Activated CD8-positive, alpha-beta T cell treated with anti-CD3 and anti-CD28 coated beads for 36 hours (primary cell): ENCODE measurements around the gene CELA3A. TPM values are rescaled to one million over a fixed set of nuclear protein-coding genes. Genes with fewer than 3 reads are reported as not detected.
A peak's percentile ranks its signal among the peaks of the same experiment; 100 is the strongest.

ENCODE experiments used
- ATAC-seq: fragments of 200-7000 bp; cut with Tn5 transposase; one replicate; pipeline ENCODE4 v1.10.0; 2021; ENCODE audit warnings: mild to moderate bottlenecking, moderate library complexity
- CTCF ChIA-PET: fragments of 350-600 bp; sonication (Branson Sonifier 250); formaldehyde crosslinking; loops from one replicate; lab custom pipeline; 2021; ENCODE audit warnings: antibody characterized with exemption; lab: Charles Lee
- POLR2A ChIA-PET: fragments of 350-600 bp; sonication (Branson Sonifier 250); formaldehyde crosslinking; loops from one replicate; lab custom pipeline; 2021; ENCODE audit warnings: antibody characterized with exemption; lab: Charles Lee
- DNase-seq: peaks from one replicate; pipeline ENCODE4 v3.0.0-alpha.2; 2020
- H3K27ac Mint-ChIP-seq: one replicate; pipeline ENCODE4 v1.8.0; 2021; ENCODE audit warnings: mild to moderate bottlenecking, mixed read lengths
- H3K27me3 Mint-ChIP-seq: one replicate; pipeline ENCODE4 v1.8.0; 2021; ENCODE audit warnings: mixed read lengths
- H3K36me3 Mint-ChIP-seq: one replicate; pipeline ENCODE4 v1.8.0; 2021; ENCODE audit warnings: low read depth, mixed read lengths
- H3K4me1 Mint-ChIP-seq: one replicate; pipeline ENCODE4 v1.8.0; 2021; ENCODE audit warnings: low read depth, mixed read lengths
- H3K4me3 Mint-ChIP-seq: one replicate; pipeline ENCODE4 v1.8.0; 2021; ENCODE audit warnings: mild to moderate bottlenecking, moderate library complexity, mixed read lengths
- H3K9me3 Mint-ChIP-seq: one replicate; pipeline ENCODE4 v1.8.0; 2021; ENCODE audit warnings: mixed read lengths
- intact Hi-C: fragments of 100-400 bp; cut with micrococcal nuclease; formaldehyde crosslinking; loops from one replicate; pipeline ENCODE4 v1.10.0; 2022
- total RNA-seq, 2 experiments: library from RNA; stranded (reverse); gene quantifications; one replicate each; pipeline ENCODE4 v1.2.3, GENCODE V29; 2021
- TF ChIP-seq, protein P1 (sequence below): fragments of 200-600 bp; IDR thresholded peaks from one replicate; pipeline ENCODE4 v1.8.0; 2022; ENCODE audit warnings: antibody characterized with exemption, mild to moderate bottlenecking

The CELA3A gene
- total RNA-seq, 2 experiments from 2014 or later, result not detected

DNA sequence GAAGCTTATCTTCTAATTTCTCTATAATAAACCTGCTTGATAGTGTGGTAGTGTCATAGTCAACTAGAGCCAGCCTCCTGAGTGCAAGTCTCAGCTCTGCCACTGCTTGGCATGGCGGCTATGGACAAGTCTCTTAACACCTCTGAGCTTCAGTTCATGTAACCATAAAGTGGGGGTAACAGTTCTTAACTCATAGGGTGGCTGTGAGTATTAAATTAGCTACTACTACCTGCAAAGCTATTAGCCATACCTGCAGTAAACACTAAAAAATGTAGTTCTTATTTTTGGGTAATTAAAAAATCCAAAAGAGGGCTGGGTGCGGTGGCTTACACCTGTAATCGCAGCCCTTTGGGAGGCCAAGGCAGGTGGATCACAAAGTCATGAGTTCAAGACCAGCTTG lies 48.9 kb downstream of the CELA3A start:
- intact Hi-C loops, result no loop called here
- DNase-seq, result no peak
- ChIA-PET POLR2A (interaction anchor here (1.2 to 17.7 kb wide), 3 partner anchors 9 to 24 kb away, joined by 3 to 218 read pairs (median 8); no protein-coding TSS in a partner anchor), CTCF (interaction anchor here (0.9 to 6.4 kb wide), 3 partner anchors 10 to 32 kb away, joined by 3 to 40 read pairs (median 9); no protein-coding TSS in a partner anchor)
- peaks cover 2% of the 10 kb centered on the region for H3K9me3 Mint-ChIP-seq
- ATAC-seq, result no peak
- H3K27me3 Mint-ChIP-seq, result no peaks in the 10 kb centered on the region
- peaks cover 49% of the 10 kb centered on the region for H3K4me1 Mint-ChIP-seq
- TF ChIP-seq, protein P1, sequence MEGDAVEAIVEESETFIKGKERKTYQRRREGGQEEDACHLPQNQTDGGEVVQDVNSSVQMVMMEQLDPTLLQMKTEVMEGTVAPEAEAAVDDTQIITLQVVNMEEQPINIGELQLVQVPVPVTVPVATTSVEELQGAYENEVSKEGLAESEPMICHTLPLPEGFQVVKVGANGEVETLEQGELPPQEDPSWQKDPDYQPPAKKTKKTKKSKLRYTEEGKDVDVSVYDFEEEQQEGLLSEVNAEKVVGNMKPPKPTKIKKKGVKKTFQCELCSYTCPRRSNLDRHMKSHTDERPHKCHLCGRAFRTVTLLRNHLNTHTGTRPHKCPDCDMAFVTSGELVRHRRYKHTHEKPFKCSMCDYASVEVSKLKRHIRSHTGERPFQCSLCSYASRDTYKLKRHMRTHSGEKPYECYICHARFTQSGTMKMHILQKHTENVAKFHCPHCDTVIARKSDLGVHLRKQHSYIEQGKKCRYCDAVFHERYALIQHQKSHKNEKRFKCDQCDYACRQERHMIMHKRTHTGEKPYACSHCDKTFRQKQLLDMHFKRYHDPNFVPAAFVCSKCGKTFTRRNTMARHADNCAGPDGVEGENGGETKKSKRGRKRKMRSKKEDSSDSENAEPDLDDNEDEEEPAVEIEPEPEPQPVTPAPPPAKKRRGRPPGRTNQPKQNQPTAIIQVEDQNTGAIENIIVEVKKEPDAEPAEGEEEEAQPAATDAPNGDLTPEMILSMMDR, result no peak
- peaks cover 20% of the 10 kb centered on the region for H3K36me3 Mint-ChIP-seq
- H3K27ac Mint-ChIP-seq, result no peak overlapping the region
- H3K4me3 Mint-ChIP-seq, result no peak overlapping the region

DNA sequence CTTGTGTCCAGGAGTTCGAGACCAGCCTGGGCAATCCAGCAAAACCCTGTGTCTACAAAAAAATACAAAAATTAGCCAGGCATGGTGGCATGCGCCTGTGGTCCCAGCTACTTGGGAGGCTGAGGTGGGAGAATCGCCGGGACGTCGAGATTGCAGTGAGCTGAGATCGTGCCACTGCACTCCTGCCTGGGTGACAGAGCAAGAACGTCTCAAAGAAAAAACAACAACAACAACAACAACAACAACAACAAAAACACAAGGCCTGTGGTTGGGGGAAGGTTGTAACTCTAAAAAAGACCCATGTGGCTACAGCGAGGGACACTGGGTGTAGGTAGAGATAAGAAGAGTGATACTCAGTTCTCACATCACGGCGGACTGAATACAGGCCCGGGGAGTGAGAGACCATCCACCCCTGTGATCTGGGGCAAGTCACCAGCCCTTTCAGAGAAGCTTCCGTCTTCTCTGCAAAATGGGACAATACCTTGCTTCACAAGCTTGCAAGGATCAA lies 50.2 kb downstream of the CELA3A start:
- DNase-seq (no peak), ATAC-seq (no peak)
- Mint-ChIP-seq H3K9me3 (no peaks in the 10 kb centered on the region), H3K36me3 (peaks cover 28% of the 10 kb centered on the region), H3K4me3 (peak overlapping the region; percentile 80), H3K27me3 (no peaks in the 10 kb centered on the region), H3K27ac (peak overlapping the region; percentile 91), H3K4me1 (peaks cover 58% of the 10 kb centered on the region)
- TF ChIP-seq, protein P1, result no peak
- ChIA-PET CTCF (interaction anchor here (0.9 to 6.4 kb wide), 5 partner anchors 11 to 55 kb away, joined by 3 to 40 read pairs (median 4); no protein-coding TSS in a partner anchor), POLR2A (interaction anchor here (1.0 to 17.7 kb wide), 7 partner anchors 8 to 40 kb away, joined by 3 to 218 read pairs (median 9); no protein-coding TSS in a partner anchor)
- intact Hi-C loops, result loop anchor here (2.0 kb wide), 1 partner anchor 27 kb away; no protein-coding TSS in a partner anchor

DNA sequence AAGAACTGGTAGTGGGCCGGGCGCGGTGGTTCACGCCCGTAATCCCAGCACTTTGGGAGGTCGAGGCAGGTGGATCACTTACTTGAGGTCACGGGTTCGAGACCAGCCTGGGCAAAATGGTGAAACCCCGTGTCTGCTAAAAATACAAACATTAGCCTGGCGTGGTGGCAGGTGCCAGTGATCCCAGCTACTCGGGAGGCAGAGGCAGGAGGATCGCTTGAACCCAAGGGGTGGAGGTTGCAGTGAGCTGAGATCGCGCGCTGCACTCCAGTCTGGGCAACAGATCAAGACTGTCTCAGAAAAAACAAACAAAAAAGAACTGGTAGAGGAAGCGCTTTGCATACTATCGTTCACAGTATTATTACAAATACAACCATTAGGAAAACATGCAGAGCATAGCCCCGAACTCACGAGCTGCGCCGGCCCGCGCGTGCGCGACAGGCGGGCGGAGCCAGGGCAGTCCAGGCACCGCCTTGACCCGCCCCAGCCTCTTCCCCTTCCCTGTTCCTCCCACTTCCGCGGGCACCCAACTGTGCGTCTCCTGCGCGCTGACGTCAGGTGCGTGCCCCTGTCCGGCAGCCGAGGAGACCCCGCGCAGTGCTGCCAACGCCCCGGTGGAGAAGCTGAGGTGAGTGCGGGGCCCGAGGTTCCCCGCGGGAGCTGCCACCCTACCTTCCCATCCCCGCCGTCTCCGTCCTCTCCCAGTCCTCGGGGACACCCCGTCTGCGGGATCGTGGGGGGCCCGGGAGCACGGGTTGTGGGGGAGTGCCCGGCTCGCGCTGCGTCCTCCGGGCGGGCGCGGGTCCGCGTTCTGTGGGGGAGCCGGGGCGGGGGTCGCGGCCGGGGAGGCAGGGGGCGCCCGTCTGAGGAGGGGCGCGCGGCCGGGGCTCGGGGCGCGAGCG lies 50.9 kb downstream of the CELA3A start, which contains the start of gene CDC42:
Gene CDC42 (plus strand): TSS at position 595 of the 902 bp plus-strand sequence. CDS start 25,770 bp downstream, outside the sequence.
- intact Hi-C loops, result loop anchor here (2.0 kb wide), 1 partner anchor 28 kb away; no protein-coding TSS in a partner anchor
- Mint-ChIP-seq H3K4me1 (peaks cover 62% of the 10 kb centered on the region), H3K9me3 (no peaks in the 10 kb centered on the region), H3K36me3 (peaks cover 34% of the 10 kb centered on the region), H3K4me3 (peak within 1 kb of the TSS; percentile 98), H3K27me3 (no peaks in the 10 kb centered on the region), H3K27ac (peak within 1 kb of the TSS; percentile 98)
- ATAC-seq (peak; percentile 92), DNase-seq (peak; percentile 98)
- POLR2A ChIA-PET, result interaction anchor here (0.7 to 17.7 kb wide), 17 partner anchors 11 to 828 kb away, joined by 3 to 218 read pairs (median 5); partner anchors contain the start of gene USP48
- TF ChIP-seq, protein P1, result no peak
- CTCF ChIA-PET, result interaction anchor here (0.8 to 6.4 kb wide), 6 partner anchors 12 to 54 kb away, joined by 3 to 40 read pairs (median 4); no protein-coding TSS in a partner anchor

DNA sequence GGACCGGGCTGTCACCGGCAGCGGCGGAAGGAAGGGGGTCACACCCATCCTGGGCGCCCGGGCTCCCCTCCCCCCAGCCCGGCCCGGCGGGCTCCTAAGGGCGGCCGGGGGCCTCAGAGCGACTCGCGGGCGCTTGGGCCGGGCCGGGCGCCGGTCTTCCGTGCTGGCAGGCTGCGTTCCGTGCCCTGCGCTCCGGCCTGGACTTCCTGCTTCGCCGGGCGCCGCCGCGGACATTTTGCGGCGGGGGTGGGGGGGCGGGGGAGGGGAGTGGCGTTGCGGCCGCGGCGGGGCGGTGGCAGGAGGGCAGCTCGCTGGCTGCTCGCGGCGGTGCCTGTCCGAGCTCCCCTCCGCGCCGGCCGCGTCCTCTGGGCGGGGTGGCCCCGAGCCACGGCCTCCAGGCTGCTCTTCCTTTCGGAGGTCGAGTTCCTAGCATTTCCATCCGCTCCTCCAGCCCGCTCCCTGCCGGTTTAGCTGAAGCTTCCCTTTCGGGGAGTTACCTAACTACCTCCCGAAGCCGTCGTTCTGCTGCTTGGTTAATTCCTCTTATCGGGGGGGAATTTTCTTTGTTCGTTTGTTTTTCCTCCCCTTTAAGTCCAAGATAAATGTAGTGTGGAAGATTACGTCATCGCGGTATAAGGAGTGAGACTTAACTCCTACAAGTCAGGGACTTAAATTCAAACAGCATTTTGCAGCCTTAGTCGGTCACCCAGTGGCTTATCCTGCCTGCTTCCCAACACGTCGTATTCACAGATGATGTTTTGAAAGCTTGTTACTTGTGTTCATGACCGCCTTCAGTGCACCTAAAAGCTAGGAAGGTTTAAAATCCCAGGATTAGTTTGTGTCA lies 51.8 kb downstream of the CELA3A start:
- Mint-ChIP-seq H3K36me3 (peaks cover 42% of the 10 kb centered on the region), H3K27me3 (no peaks in the 10 kb centered on the region), H3K27ac (peak overlapping the region; percentile 98), H3K4me1 (peaks cover 64% of the 10 kb centered on the region), H3K9me3 (no peaks in the 10 kb centered on the region), H3K4me3 (peak overlapping the region; percentile 98)
- ATAC-seq (peak; percentile 31), DNase-seq (peak; percentile 58)
- TF ChIP-seq, protein P1, result no peak
- intact Hi-C loops, result loop anchor here (2.0 kb wide), 1 partner anchor 28 kb away; no protein-coding TSS in a partner anchor
- ChIA-PET POLR2A (interaction anchor here (0.7 to 17.7 kb wide), 16 partner anchors 10 to 829 kb away, joined by 3 to 218 read pairs (median 5); partner anchors contain the start of gene USP48), CTCF (interaction anchor here (0.8 to 6.4 kb wide), 5 partner anchors 13 to 53 kb away, joined by 3 to 40 read pairs (median 4); no protein-coding TSS in a partner anchor)
